ENCODE measurements around the gene PITPNM1. TPM values are rescaled to one million over a fixed set of nuclear protein-coding genes. Genes with fewer than 3 reads are reported as not detected.

PITPNM1 gene
- total RNA-seq, 4 donors from 2014 or later = 22.8 to 52.6 (median 47.2) TPM

- Histone ChIP-seq H3K4me3 (replicated peaks in 1 of 3) (no peak within 1 kb of the TSS), H3K27ac (peak within 1 kb of the TSS in 1 of 3 donors; percentile 36), H3K4me1 (no peaks in the 10 kb centered on the region), H3K27me3 (no peaks in the 10 kb centered on the region), H3K36me3 (no peaks in the 10 kb centered on the region), H3K9me3 (no peaks in the 10 kb centered on the region)
- TF ChIP-seq POLR2A (IDR thresholded peaks at IDR 0.05) (no peak), CTCF (IDR thresholded peaks at IDR 0.05) (no peak)
- WGBS, 2 donors = 85 to 88% methylated on average over 12 to 14 of the region's 33 CpGs
- intact Hi-C loops (cut with DNase I) = no loop called here
- no peak for DNase-seq
These were observed 52.8 kb downstream of the PITPNM1 start, which contains the start of gene GPR152 for GRCh38 chr11:67452141-67452952. GPR152 (minus strand) TSS chr11:67452729; CDS start chr11:67452724, 5 bp downstream.

- Histone ChIP-seq H3K27me3 (no peaks in the 10 kb centered on the region), H3K4me1 (no peaks in the 10 kb centered on the region), H3K9me3 (no peaks in the 10 kb centered on the region), H3K27ac (peak overlapping the region in 1 of 3 donors; percentile 36), H3K4me3 (replicated peaks in 1 of 3) (no peak overlapping the region), H3K36me3 (no peaks in the 10 kb centered on the region)
- 93 to 95% methylated on average over 14 of the region's 14 CpGs for WGBS, 2 donors
- DNase-seq = no peak
- TF ChIP-seq POLR2A (IDR thresholded peaks at IDR 0.05) (no peak), CTCF (IDR thresholded peaks at IDR 0.05) (no peak)
- intact Hi-C loops (cut with DNase I) = no loop called here
These were observed 53.5 kb downstream of the PITPNM1 start for GRCh38 chr11:67451658-67451976.

- no peak for TF ChIP-seq CTCF (IDR thresholded peaks at IDR 0.05)
- no peak for TF ChIP-seq POLR2A (IDR thresholded peaks at IDR 0.05)
- Histone ChIP-seq H3K36me3 (no peaks in the 10 kb centered on the region), H3K9me3 (no peaks in the 10 kb centered on the region), H3K27me3 (no peaks in the 10 kb centered on the region), H3K27ac (no peak overlapping the region), H3K4me1 (no peaks in the 10 kb centered on the region), H3K4me3 (replicated peaks in 1 of 3) (no peak overlapping the region)
- WGBS, 2 donors = 83% methylated on average over 19 to 24 of the region's 25 CpGs
- intact Hi-C loops (cut with DNase I) = no loop called here
- DNase-seq = no peak
These were observed 54.1 kb downstream of the PITPNM1 start for GRCh38 chr11:67450796-67451657.

DNA sequence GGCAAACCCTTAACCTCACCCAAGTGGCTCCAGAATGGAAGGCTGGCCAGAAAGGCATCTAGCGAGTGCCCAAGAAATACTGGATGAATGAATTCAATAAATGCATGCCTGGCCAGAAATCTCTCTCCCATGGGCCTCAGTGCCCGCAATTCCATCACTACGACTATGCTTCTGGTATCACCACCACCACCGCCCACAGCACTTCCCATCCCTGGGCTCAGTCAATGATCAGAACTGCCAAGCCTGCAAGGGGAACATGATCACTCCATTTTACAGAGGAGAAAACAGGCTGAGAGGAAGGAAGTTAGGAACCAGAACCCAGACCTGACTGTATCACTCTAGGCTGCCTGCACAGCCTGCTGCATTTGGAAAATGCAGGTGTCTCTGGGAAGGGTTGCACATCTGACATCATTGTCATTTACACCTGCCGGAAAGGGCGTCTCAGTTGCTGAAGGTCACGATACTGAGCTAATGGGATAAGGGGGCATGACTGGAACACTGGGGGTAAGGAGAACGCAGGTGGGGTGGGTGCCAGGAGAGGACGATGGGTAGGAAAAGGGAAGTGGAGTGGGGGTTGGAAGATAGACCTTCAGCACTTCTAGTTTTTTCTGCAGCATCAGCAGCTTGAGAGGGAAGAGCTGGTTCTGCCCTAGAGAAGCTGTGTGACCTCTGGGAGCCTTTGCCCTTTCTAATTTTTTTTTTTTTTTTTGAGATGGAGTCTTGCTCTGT lies 55.9 kb downstream of the PITPNM1 start:
- WGBS, 2 donors = 77 to 89% methylated on average over 9 of the region's 9 CpGs
- no peak for DNase-seq
- TF ChIP-seq POLR2A (IDR thresholded peaks at IDR 0.05) (no peak), CTCF (IDR thresholded peaks at IDR 0.05) (no peak)
- intact Hi-C loops (cut with DNase I) = no loop called here
- no peak overlapping the region for H3K27ac ChIP-seq
- H3K36me3 ChIP-seq = no peaks in the 10 kb centered on the region
- no peaks in the 10 kb centered on the region for H3K9me3 ChIP-seq
- no peak overlapping the region for H3K4me3 ChIP-seq (replicated peaks in 1 of 3)
- H3K27me3 ChIP-seq = no peaks in the 10 kb centered on the region
- H3K4me1 ChIP-seq = peaks cover 1 to 4% of the 10 kb centered on the region in 2 donors

All from thyroid gland (tissue), 4 donors.